HL-60 (cell line): Measurements from ENCODE around the gene CCM2L.

Experiments
- DNase-seq, 2 experiments: peaks; one replicate each; pipeline ENCODE4 v3.0.0-alpha.2; 2010 to 2020; ENCODE audit warnings: low read depth in 1 of 2, low spot score in 1 of 2
- H3K27ac ChIP-seq: fragments of 250-450 bp; sonication (Bioruptor Pico); replicated peaks from 2 replicates; pipeline ENCODE4 v1.5.1; 2020; ENCODE audit warnings: mild to moderate bottlenecking, moderate library complexity
- H3K27me3 ChIP-seq: fragments of 250-450 bp; sonication (Bioruptor Pico); 2 replicates; pipeline ENCODE4 v1.5.1; 2021; ENCODE audit warnings: mild to moderate bottlenecking, moderate library complexity; ENCODE audit not compliant: insufficient read depth, poor library complexity, severe bottlenecking
- H3K4me3 ChIP-seq: replicated peaks from 2 replicates; pipeline ENCODE4 v1.5.1; 2011; ENCODE audit warnings: mild to moderate bottlenecking, control low read depth, low read length; ENCODE audit not compliant: insufficient read depth
- GABPA ChIP-seq: IDR thresholded peaks from 2 replicates; pipeline ENCODE4 v1.6.1; 2012; ENCODE audit warnings: low read depth
- POLR2AphosphoS5 ChIP-seq: IDR thresholded peaks from 2 replicates; pipeline ENCODE4 v1.6.1; 2012; ENCODE audit warnings: low read depth
- SPI1 ChIP-seq: IDR thresholded peaks from 2 replicates; pipeline ENCODE4 v1.6.1; 2012; ENCODE audit warnings: low read depth, mild to moderate bottlenecking, borderline replicate concordance
- TF ChIP-seq, protein P1 (sequence below): IDR thresholded peaks from one replicate; pipeline ENCODE4 v1.5.1; 2011; ENCODE audit warnings: low read length, control low read depth, inconsistent platforms; ENCODE audit not compliant: insufficient read depth
- TF ChIP-seq, protein P2 (sequence below): IDR thresholded peaks from 2 replicates; pipeline ENCODE4 v1.6.1; 2012; ENCODE audit warnings: low read depth; ENCODE audit not compliant: insufficient replicate concordance

The CCM2L gene

DNA sequence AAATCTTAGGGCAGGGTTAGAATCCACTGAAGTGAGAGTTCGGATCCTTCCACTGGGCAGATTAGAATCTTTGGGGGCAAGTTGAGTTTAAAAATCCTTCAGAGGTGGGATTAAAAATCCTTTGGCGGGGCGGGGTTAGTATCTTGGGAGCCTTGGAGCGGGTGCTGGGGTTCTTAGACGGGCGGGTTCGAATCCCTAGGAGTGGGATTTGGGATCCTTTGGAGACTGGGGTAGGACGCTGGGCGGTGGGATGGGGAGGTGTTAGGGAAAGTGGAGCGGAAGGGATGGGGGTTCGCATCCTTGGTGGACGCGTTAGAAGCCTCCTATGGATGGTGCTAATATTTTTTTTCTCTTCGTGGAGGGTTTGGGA is 41.5 kb downstream of the CCM2L start:
- Histone ChIP-seq H3K27ac (peak overlapping the region; percentile 88), H3K4me3 (peak overlapping the region; percentile 91), H3K27me3 (no peaks in the 10 kb centered on the region)
- no peak for DNase-seq
- no peak for TF ChIP-seq GABPA
- TF ChIP-seq, protein P1, sequence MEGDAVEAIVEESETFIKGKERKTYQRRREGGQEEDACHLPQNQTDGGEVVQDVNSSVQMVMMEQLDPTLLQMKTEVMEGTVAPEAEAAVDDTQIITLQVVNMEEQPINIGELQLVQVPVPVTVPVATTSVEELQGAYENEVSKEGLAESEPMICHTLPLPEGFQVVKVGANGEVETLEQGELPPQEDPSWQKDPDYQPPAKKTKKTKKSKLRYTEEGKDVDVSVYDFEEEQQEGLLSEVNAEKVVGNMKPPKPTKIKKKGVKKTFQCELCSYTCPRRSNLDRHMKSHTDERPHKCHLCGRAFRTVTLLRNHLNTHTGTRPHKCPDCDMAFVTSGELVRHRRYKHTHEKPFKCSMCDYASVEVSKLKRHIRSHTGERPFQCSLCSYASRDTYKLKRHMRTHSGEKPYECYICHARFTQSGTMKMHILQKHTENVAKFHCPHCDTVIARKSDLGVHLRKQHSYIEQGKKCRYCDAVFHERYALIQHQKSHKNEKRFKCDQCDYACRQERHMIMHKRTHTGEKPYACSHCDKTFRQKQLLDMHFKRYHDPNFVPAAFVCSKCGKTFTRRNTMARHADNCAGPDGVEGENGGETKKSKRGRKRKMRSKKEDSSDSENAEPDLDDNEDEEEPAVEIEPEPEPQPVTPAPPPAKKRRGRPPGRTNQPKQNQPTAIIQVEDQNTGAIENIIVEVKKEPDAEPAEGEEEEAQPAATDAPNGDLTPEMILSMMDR = no peak
- TF ChIP-seq, protein P2, sequence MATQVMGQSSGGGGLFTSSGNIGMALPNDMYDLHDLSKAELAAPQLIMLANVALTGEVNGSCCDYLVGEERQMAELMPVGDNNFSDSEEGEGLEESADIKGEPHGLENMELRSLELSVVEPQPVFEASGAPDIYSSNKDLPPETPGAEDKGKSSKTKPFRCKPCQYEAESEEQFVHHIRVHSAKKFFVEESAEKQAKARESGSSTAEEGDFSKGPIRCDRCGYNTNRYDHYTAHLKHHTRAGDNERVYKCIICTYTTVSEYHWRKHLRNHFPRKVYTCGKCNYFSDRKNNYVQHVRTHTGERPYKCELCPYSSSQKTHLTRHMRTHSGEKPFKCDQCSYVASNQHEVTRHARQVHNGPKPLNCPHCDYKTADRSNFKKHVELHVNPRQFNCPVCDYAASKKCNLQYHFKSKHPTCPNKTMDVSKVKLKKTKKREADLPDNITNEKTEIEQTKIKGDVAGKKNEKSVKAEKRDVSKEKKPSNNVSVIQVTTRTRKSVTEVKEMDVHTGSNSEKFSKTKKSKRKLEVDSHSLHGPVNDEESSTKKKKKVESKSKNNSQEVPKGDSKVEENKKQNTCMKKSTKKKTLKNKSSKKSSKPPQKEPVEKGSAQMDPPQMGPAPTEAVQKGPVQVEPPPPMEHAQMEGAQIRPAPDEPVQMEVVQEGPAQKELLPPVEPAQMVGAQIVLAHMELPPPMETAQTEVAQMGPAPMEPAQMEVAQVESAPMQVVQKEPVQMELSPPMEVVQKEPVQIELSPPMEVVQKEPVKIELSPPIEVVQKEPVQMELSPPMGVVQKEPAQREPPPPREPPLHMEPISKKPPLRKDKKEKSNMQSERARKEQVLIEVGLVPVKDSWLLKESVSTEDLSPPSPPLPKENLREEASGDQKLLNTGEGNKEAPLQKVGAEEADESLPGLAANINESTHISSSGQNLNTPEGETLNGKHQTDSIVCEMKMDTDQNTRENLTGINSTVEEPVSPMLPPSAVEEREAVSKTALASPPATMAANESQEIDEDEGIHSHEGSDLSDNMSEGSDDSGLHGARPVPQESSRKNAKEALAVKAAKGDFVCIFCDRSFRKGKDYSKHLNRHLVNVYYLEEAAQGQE = no peak
- no peak for TF ChIP-seq SPI1
- no peak for TF ChIP-seq POLR2AphosphoS5

DNA sequence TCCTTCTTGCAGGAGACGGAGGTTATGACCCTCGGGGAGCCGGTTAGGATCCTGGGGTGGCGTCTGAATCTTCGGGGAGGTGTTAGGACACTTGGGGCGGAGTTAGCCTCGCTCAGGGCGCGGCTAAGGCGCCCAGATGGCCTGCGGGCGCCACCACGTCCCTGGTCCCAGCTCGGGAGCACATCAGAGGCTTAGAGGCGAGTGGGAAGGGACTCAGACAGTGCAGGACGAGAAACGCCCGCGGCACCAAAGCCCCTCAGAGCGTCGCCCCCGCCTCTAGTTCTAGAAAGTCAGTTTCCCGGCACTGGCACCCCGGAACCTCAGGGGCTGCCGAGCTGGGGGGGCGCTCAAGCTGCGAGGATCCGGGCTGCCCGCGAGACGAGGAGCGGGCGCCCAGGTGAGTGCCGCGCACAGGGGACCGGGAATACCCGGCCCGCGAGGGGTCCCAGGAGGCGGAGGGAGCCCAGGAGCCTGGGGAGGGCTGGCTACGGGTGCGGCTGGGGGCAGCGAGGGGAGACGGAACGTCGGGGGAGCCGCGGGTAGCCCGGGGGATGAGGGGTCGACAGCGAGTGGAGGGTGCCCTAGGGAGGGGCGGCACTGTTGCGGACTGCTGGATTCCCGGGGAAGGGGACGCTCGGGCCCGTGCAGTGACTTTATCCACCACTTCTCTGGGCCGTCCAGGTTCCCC is 42.0 kb downstream of the CCM2L start, which contains the start of gene HCK:
TSS of gene HCK (plus strand) at position 153 of the 688 bp plus-strand sequence.
- peak within 1 kb of the TSS; percentile 88 for H3K27ac ChIP-seq
- DNase-seq = peak; percentile 70 to 77
- peak within 1 kb of the TSS; percentile 91 for H3K4me3 ChIP-seq
- no peaks in the 10 kb centered on the region for H3K27me3 ChIP-seq
- TF ChIP-seq GABPA (no peak), POLR2AphosphoS5 (peak; percentile 73; the same call in 1 of the 2 replicates), SPI1 (no peak)
- TF ChIP-seq, protein P1 = no peak
- TF ChIP-seq, protein P2 = no peak

DNA sequence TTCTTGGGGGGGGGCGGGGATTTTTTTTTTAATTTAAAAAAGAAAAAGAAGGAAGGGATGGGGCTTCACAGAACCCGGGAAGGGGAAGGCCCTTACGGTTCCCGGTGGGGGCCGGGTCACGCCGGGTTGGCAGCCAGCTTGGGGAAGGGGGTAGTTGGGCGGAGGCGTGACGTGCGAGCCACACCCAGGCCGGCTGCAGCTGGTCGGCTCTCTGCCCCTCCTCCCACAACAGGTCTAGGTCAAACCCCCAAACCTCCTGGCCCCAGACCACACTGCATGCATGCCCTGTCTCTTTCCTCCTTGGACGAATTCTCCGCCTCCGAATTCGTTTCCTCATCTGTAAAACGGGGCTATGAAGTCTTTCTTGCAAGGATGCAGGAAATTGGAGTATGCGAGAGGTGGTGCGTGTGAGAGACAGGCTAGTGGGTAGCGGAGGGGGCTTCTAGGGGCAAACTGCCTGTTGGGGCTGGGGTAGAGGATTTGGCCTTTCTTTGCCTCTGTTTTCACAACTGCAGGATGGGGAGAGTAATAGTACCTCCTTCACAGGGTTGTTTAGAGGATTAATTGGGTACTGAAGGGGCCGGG is 42.6 kb downstream of the CCM2L start:
- Histone ChIP-seq H3K27ac (peak overlapping the region; percentile 88), H3K4me3 (peak overlapping the region; percentile 91), H3K27me3 (no peaks in the 10 kb centered on the region)
- TF ChIP-seq, protein P1 = no peak
- DNase-seq = peak; percentile 78 to 85

DNA sequence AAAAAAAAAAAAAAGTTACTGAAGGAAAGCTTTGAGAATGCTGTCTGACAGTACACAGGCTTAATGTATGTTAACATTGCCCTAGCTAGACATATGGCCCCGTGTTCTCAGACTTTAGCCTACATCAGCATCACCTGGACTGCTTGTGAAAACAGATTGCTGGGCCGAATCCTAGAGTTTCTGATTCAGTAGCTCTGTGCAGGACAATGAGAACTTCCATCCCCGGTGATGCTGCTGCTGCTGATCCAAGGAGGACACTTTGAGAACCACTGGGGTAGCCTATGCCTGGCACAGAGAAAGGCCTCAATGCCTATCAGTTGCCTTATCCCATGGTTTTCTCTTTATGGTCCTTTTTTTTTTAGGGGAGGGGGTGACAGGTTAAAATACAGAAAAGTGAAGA is 43.4 kb downstream of the CCM2L start:
- no peak overlapping the region for H3K27ac ChIP-seq
- H3K4me3 ChIP-seq = no peak overlapping the region; the same call in 1 of the 2 replicates
- TF ChIP-seq, protein P2 = no peak
- no peak for TF ChIP-seq SPI1
- TF ChIP-seq, protein P1 = no peak
- no peak for TF ChIP-seq GABPA
- no peaks in the 10 kb centered on the region for H3K27me3 ChIP-seq
- DNase-seq = no peak
